Astrocyte (in vitro differentiated cells and primary cell): Measurements from ENCODE around the gene TARBP2. TPM values are rescaled to one million over a fixed set of nuclear protein-coding genes. Genes with fewer than 3 reads are reported as not detected.

Source experiments
- DNase-seq: peaks from one replicate; pipeline ENCODE4 v3.0.0-alpha.2; 2010; ENCODE audit warnings: low read depth
- FAIRE-seq: peaks from 2 replicates; lab custom pipeline; 2011; peaks lifted over from hg19 to GRCh38; lab: Jason Lieb, UNC
- H2AFZ ChIP-seq: 2 replicates; pipeline ENCODE4 v1.6.0; 2012; ENCODE audit warnings: low read depth, low read length, inconsistent platforms
- H3K27ac ChIP-seq: 2 replicates; pipeline ENCODE4 v1.5.1; 2011; ENCODE audit warnings: low read depth, low read length, inconsistent platforms
- H3K27me3 ChIP-seq: 2 replicates; pipeline ENCODE4 v1.6.0; 2011; ENCODE audit warnings: low read length, inconsistent platforms; ENCODE audit not compliant: insufficient read depth
- H3K36me3 ChIP-seq: 2 replicates; pipeline ENCODE4 v1.5.1; 2011; ENCODE audit warnings: low read length, inconsistent platforms; ENCODE audit not compliant: insufficient read depth
- H3K4me1 ChIP-seq: 2 replicates; pipeline ENCODE4 v1.5.1; 2011; ENCODE audit warnings: low read length, inconsistent platforms; ENCODE audit not compliant: insufficient read depth
- H3K4me2 ChIP-seq: 2 replicates; pipeline ENCODE4 v1.6.0; 2012; ENCODE audit warnings: low read length, inconsistent platforms
- H3K4me3 ChIP-seq: 2 replicates; pipeline ENCODE4 v1.5.1; 2011; ENCODE audit warnings: low read depth, mild to moderate bottlenecking, low read length, inconsistent platforms; ENCODE audit not compliant: insufficient read depth
- H3K79me2 ChIP-seq: 2 replicates; pipeline ENCODE4 v1.6.0; 2012; ENCODE audit warnings: mild to moderate bottlenecking, low read length, inconsistent platforms; ENCODE audit not compliant: insufficient read depth
- H3K9ac ChIP-seq: 2 replicates; pipeline ENCODE4 v1.6.0; 2012; ENCODE audit warnings: mild to moderate bottlenecking, low read length, inconsistent platforms
- H3K9me3 ChIP-seq: 2 replicates; pipeline ENCODE4 v1.5.1; 2012; ENCODE audit warnings: low read depth, mild to moderate bottlenecking, low read length, inconsistent platforms; ENCODE audit not compliant: insufficient read depth
- H4K20me1 ChIP-seq: 2 replicates; pipeline ENCODE4 v1.6.0; 2012; ENCODE audit warnings: low read length, inconsistent platforms; ENCODE audit not compliant: insufficient read depth
- H3K27ac Mint-ChIP-seq: one replicate; pipeline ENCODE4 v1.8.0; 2021; ENCODE audit warnings: mild to moderate bottlenecking, mixed read lengths; ENCODE audit not compliant: unreplicated experiment
- H3K27me3 Mint-ChIP-seq: one replicate; pipeline ENCODE4 v1.8.0; 2021; ENCODE audit warnings: low read depth, mixed read lengths; ENCODE audit not compliant: unreplicated experiment
- H3K36me3 Mint-ChIP-seq: one replicate; pipeline ENCODE4 v1.8.0; 2021; ENCODE audit warnings: low read depth, mixed read lengths; ENCODE audit not compliant: unreplicated experiment
- H3K4me1 Mint-ChIP-seq: one replicate; pipeline ENCODE4 v1.8.0; 2021; ENCODE audit warnings: low read depth, mixed read lengths; ENCODE audit not compliant: unreplicated experiment
- H3K4me3 Mint-ChIP-seq: one replicate; pipeline ENCODE4 v1.8.0; 2021; ENCODE audit warnings: mild to moderate bottlenecking, moderate library complexity, mixed read lengths; ENCODE audit not compliant: unreplicated experiment
- H3K9me3 Mint-ChIP-seq: one replicate; pipeline ENCODE4 v1.8.0; 2021; ENCODE audit warnings: mild to moderate bottlenecking, mixed read lengths; ENCODE audit not compliant: unreplicated experiment
- EZH2 ChIP-seq: IDR thresholded peaks from 2 replicates; pipeline ENCODE4 v1.6.1; 2012; ENCODE audit warnings: mild to moderate bottlenecking, low read length, inconsistent platforms; ENCODE audit not compliant: insufficient read depth
- total RNA-seq: library from RNA; stranded (reverse); gene quantifications from 2 replicates; pipeline ENCODE4 v1.2.1, GENCODE V29; 2021
- TF ChIP-seq, protein P1 (sequence below): IDR thresholded peaks from 2 replicates; pipeline ENCODE4 v1.5.1; 2011; ENCODE audit warnings: low read depth, mild to moderate bottlenecking, inconsistent platforms, low read length, moderate library complexity; ENCODE audit not compliant: insufficient read depth

TARBP2 gene
- total RNA-seq, 1 donor from 2014 or later, result 51.1 TPM

- H3K27ac Mint-ChIP-seq, result peak overlapping the region; percentile 9
- no peak overlapping the region for H3K27ac ChIP-seq
- no peaks in the 10 kb centered on the region for H3K27me3 ChIP-seq
- H4K20me1 ChIP-seq, result peaks cover 16% of the 10 kb centered on the region
- peaks cover 25% of the 10 kb centered on the region for H3K4me1 Mint-ChIP-seq
- H3K27me3 Mint-ChIP-seq, result no peaks in the 10 kb centered on the region
- H3K9me3 ChIP-seq, result no peaks in the 10 kb centered on the region
- H3K36me3 Mint-ChIP-seq, result peaks cover 2% of the 10 kb centered on the region
- no peak for TF ChIP-seq EZH2
- TF ChIP-seq, protein P1, sequence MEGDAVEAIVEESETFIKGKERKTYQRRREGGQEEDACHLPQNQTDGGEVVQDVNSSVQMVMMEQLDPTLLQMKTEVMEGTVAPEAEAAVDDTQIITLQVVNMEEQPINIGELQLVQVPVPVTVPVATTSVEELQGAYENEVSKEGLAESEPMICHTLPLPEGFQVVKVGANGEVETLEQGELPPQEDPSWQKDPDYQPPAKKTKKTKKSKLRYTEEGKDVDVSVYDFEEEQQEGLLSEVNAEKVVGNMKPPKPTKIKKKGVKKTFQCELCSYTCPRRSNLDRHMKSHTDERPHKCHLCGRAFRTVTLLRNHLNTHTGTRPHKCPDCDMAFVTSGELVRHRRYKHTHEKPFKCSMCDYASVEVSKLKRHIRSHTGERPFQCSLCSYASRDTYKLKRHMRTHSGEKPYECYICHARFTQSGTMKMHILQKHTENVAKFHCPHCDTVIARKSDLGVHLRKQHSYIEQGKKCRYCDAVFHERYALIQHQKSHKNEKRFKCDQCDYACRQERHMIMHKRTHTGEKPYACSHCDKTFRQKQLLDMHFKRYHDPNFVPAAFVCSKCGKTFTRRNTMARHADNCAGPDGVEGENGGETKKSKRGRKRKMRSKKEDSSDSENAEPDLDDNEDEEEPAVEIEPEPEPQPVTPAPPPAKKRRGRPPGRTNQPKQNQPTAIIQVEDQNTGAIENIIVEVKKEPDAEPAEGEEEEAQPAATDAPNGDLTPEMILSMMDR, result no peak
- H3K79me2 ChIP-seq, result peaks cover 43% of the 10 kb centered on the region
- DNase-seq (no peak), FAIRE-seq (no peak)
- peaks cover 32% of the 10 kb centered on the region for H3K4me1 ChIP-seq
- no peak overlapping the region for H3K4me2 ChIP-seq
- H3K9me3 Mint-ChIP-seq, result no peaks in the 10 kb centered on the region
- H3K4me3 Mint-ChIP-seq, result peak overlapping the region; percentile 74
- H3K9ac ChIP-seq, result no peak overlapping the region
- H3K36me3 ChIP-seq, result no peaks in the 10 kb centered on the region
- no peak overlapping the region for H2AFZ ChIP-seq
- H3K4me3 ChIP-seq, result no peak overlapping the region
Observed at GRCh38 chr12:53496752-53497032, 4.4 kb upstream of the TARBP2 start.

DNA sequence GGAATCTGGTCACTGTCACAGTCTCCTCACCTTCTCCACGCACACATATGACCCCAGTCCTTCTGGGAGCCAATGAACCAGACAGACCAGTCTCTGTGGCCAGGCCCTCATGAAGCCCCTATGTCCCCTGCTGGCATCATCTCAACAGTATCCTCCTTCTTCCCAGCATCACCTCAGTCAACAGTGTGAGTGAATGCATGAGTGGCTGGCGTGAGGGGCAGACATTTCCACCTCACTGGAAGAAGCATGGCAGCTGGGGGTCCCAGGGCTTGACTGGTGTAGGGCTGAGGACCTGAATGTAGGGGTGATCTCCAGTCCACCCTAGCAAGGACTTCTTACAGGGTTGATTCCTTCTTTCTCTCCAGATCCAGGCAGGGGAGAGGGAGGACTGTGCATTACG is 3.6 kb upstream of the TARBP2 start:
- no peak for TF ChIP-seq EZH2
- TF ChIP-seq, protein P1, result no peak
- DNase-seq, result no peak
- H3K36me3 Mint-ChIP-seq, result peaks cover 2% of the 10 kb centered on the region
- no peak overlapping the region for H3K27ac Mint-ChIP-seq
- no peak overlapping the region for H3K4me2 ChIP-seq
- peaks cover 16% of the 10 kb centered on the region for H4K20me1 ChIP-seq
- no peak overlapping the region for H3K27ac ChIP-seq
- H2AFZ ChIP-seq, result no peak overlapping the region
- H3K4me1 ChIP-seq, result peaks cover 33% of the 10 kb centered on the region
- no peaks in the 10 kb centered on the region for H3K9me3 Mint-ChIP-seq
- H3K27me3 Mint-ChIP-seq, result no peaks in the 10 kb centered on the region
- peaks cover 46% of the 10 kb centered on the region for H3K79me2 ChIP-seq
- H3K36me3 ChIP-seq, result no peaks in the 10 kb centered on the region
- no peak overlapping the region for H3K4me3 Mint-ChIP-seq
- no peak overlapping the region for H3K4me3 ChIP-seq
- peaks cover 27% of the 10 kb centered on the region for H3K4me1 Mint-ChIP-seq
- no peaks in the 10 kb centered on the region for H3K9me3 ChIP-seq
- H3K27me3 ChIP-seq, result no peaks in the 10 kb centered on the region
- H3K9ac ChIP-seq, result no peak overlapping the region
- no peak for FAIRE-seq

- peaks cover 16% of the 10 kb centered on the region for H4K20me1 ChIP-seq
- peak overlapping the region; percentile 23 for H3K4me3 Mint-ChIP-seq
- peaks cover 30% of the 10 kb centered on the region for H3K4me1 ChIP-seq
- no peaks in the 10 kb centered on the region for H3K9me3 Mint-ChIP-seq
- H3K79me2 ChIP-seq, result peaks cover 53% of the 10 kb centered on the region
- no peaks in the 10 kb centered on the region for H3K27me3 Mint-ChIP-seq
- FAIRE-seq, result no peak
- peaks cover 2% of the 10 kb centered on the region for H3K36me3 Mint-ChIP-seq
- no peak overlapping the region for H2AFZ ChIP-seq
- H3K4me1 Mint-ChIP-seq, result peaks cover 29% of the 10 kb centered on the region
- H3K27ac Mint-ChIP-seq, result no peak overlapping the region
- H3K4me2 ChIP-seq, result peak overlapping the region; percentile 90
- peak overlapping the region; percentile 92 for H3K9ac ChIP-seq
- H3K9me3 ChIP-seq, result no peaks in the 10 kb centered on the region
- H3K36me3 ChIP-seq, result no peaks in the 10 kb centered on the region
- TF ChIP-seq EZH2, result no peak
- TF ChIP-seq, protein P1, result no peak
- peak overlapping the region; percentile 71 for H3K4me3 ChIP-seq
- H3K27ac ChIP-seq, result no peak overlapping the region
- H3K27me3 ChIP-seq, result no peaks in the 10 kb centered on the region
- no peak for DNase-seq
Observed at GRCh38 chr12:53498235-53498630, 2.9 kb upstream of the TARBP2 start.
